ENCODE measurements around the gene ZSCAN16.

ZSCAN16 gene

GRCh38 chr6:28134716-28135115 is 10.3 kb downstream of the ZSCAN16 start:
- TF ChIP-seq ZFX (IDR thresholded peaks at IDR 0.05) (no peak), CTCF (conservative IDR thresholded peaks at IDR 0.05) (no peak)
- no peak overlapping the region for H3K27ac ChIP-seq

GRCh38 chr6:28135393-28135792 is 11.0 kb downstream of the ZSCAN16 start:
- H3K27ac ChIP-seq: no peak overlapping the region
- no peak for TF ChIP-seq CTCF (conservative IDR thresholded peaks at IDR 0.05)

- H3K27ac ChIP-seq: peak overlapping the region; percentile 55
- TF ChIP-seq ZFX (IDR thresholded peaks at IDR 0.05): peak; percentile 52
- no peak for TF ChIP-seq CTCF (conservative IDR thresholded peaks at IDR 0.05)
Observed at GRCh38 chr6:28136585-28137504, 12.4 kb downstream of the ZSCAN16 start.

GRCh38 chr6:28137505-28137981 is 13.1 kb downstream of the ZSCAN16 start:
- peak overlapping the region; percentile 55 for H3K27ac ChIP-seq
- TF ChIP-seq CTCF (conservative IDR thresholded peaks at IDR 0.05): no peak
- no peak for TF ChIP-seq ZFX (IDR thresholded peaks at IDR 0.05)

GRCh38 chr6:28139860-28140543 is 15.6 kb downstream of the ZSCAN16 start:
- no peak for TF ChIP-seq CTCF (conservative IDR thresholded peaks at IDR 0.05)
- no peak for TF ChIP-seq ZFX (IDR thresholded peaks at IDR 0.05)
- no peak overlapping the region for H3K27ac ChIP-seq

GRCh38 chr6:28140616-28141015 is 16.2 kb downstream of the ZSCAN16 start:
- TF ChIP-seq ZFX (IDR thresholded peaks at IDR 0.05) (no peak), CTCF (conservative IDR thresholded peaks at IDR 0.05) (no peak)

More at GRCh38 chr6:28140616-28141015, 16.2 kb downstream of the ZSCAN16 start:
- no peak overlapping the region for H3K27ac ChIP-seq
